Endothelial cell of umbilical vein (primary cell): ENCODE measurements around the gene GRIA3. TPM values are rescaled to one million over a fixed set of nuclear protein-coding genes. Genes with fewer than 3 reads are reported as not detected.

Source experiments
- BruUV-seq: library from RNA; stranded (reverse); fragments of 400-500 nt; replicated peaks from 2 replicates; lab custom pipeline; 2021; lab: Mats Ljungman, UMichigan
- CTCF ChIA-PET: fragments of 300-600, 350-600 bp; sonication (Branson Sonifier 250); formaldehyde crosslinking; loops from one replicate; lab custom pipeline; 2021; ENCODE audit warnings: antibody characterized with exemption, inconsistent platforms; lab: Charles Lee
- POLR2A ChIA-PET: fragments of 300-600, 350-600 bp; sonication (Branson Sonifier 250); formaldehyde crosslinking; loops from one replicate; lab custom pipeline; 2021; ENCODE audit warnings: antibody characterized with exemption, inconsistent platforms; lab: Charles Lee
- DNase-seq: peaks from one replicate; pipeline ENCODE4 v3.0.0-alpha.2; 2011; ENCODE audit warnings: low read depth, low spot score
- FAIRE-seq: peaks from 2 replicates; lab custom pipeline; 2011; peaks lifted over from hg19 to GRCh38; lab: Jason Lieb, UNC
- H2AFZ ChIP-seq: 2 replicates; pipeline ENCODE4 v1.6.0; 2012; ENCODE audit warnings: low read depth, low read length, control low read depth, inconsistent platforms
- H3K27ac ChIP-seq: 2 replicates; pipeline ENCODE4 v1.5.1; 2011; ENCODE audit warnings: low read depth, mild to moderate bottlenecking, control low read depth, low read length, moderate library complexity; ENCODE audit not compliant: insufficient read depth
- H3K27me3 ChIP-seq, 2 experiments: 2 replicates each; pipeline versions ENCODE4 v1.6.0 to v1.6.1; 2011; ENCODE audit warnings: low read length in 2 of 2, mixed read lengths in 1 of 2; ENCODE audit not compliant: control insufficient read depth in 2 of 2, insufficient read depth in 2 of 2
- H3K36me3 ChIP-seq, 2 experiments: 2 replicates in 1 of 2; 3 replicates in 1 of 2; pipeline ENCODE4 v1.5.1; 2011; ENCODE audit warnings: low read length in 2 of 2, mild to moderate bottlenecking in 1 of 2, moderate library complexity in 1 of 2; ENCODE audit not compliant: control insufficient read depth in 2 of 2, insufficient read depth in 2 of 2; ENCODE audit errors: extremely low read depth in 1 of 2
- H3K4me1 ChIP-seq: 3 replicates; pipeline ENCODE4 v1.5.1; 2011; ENCODE audit warnings: mild to moderate bottlenecking, low read length; ENCODE audit not compliant: control insufficient read depth, insufficient read depth; ENCODE audit errors: extremely low read depth
- H3K4me2 ChIP-seq: 2 replicates; pipeline ENCODE4 v1.6.1; 2011; ENCODE audit warnings: low read length, control low read depth, mixed read lengths; ENCODE audit not compliant: insufficient read depth
- H3K4me3 ChIP-seq, 3 experiments: fragments of 200-600 bp in 1 of 3; sonication (generic), shearing (Covaris generic) in 1 of 3; replicated peaks in 1 of 3; 2 replicates each; pipeline ENCODE4 v1.5.1; 2011 to 2016; ENCODE audit warnings: control low read depth in 3 of 3, low read length in 3 of 3, mild to moderate bottlenecking in 2 of 3, inconsistent platforms in 1 of 3, low read depth in 1 of 3, moderate library complexity in 1 of 3; ENCODE audit not compliant: insufficient read depth in 1 of 3
- H3K79me2 ChIP-seq: 2 replicates; pipeline ENCODE4 v1.6.0; 2012; ENCODE audit warnings: low read length, inconsistent platforms; ENCODE audit not compliant: control insufficient read depth, insufficient read depth
- H3K9ac ChIP-seq: replicated peaks from 2 replicates; pipeline ENCODE3; 2011; ENCODE audit warnings: low read length, control low read depth; ENCODE audit not compliant: insufficient read depth; ENCODE audit errors: extremely low read depth
- H3K9me1 ChIP-seq: replicated peaks from 3 replicates; pipeline ENCODE4 v1.6.0; 2011; ENCODE audit warnings: mild to moderate bottlenecking, low read length; ENCODE audit not compliant: control insufficient read depth, insufficient read depth; ENCODE audit errors: extremely low read depth
- H3K9me3 ChIP-seq: replicated peaks from 2 replicates; pipeline ENCODE4 v1.5.1; 2012; ENCODE audit warnings: low read length, inconsistent platforms; ENCODE audit not compliant: control insufficient read depth, insufficient read depth
- H4K20me1 ChIP-seq: replicated peaks from 2 replicates; pipeline ENCODE3; 2011; ENCODE audit warnings: mild to moderate bottlenecking, low read length; ENCODE audit not compliant: control insufficient read depth, insufficient read depth; ENCODE audit errors: extremely low read depth
- EZH2 ChIP-seq: IDR thresholded peaks from 2 replicates; pipeline ENCODE4 v1.6.1; 2012; ENCODE audit warnings: borderline replicate concordance, low read depth, mild to moderate bottlenecking, moderate library complexity, low read length, inconsistent platforms; ENCODE audit not compliant: severe bottlenecking
- GATA2 ChIP-seq: IDR thresholded peaks from 2 replicates; pipeline ENCODE4 v1.7.0; 2011; ENCODE audit warnings: low read depth, mild to moderate bottlenecking, moderate library complexity, mixed read lengths, low read length; ENCODE audit not compliant: insufficient read length, insufficient read depth
- JUN ChIP-seq: IDR thresholded peaks from 2 replicates; pipeline ENCODE4 v1.6.1; 2011; ENCODE audit warnings: borderline replicate concordance, low read depth; ENCODE audit not compliant: insufficient read length, insufficient read depth
- MYC ChIP-seq: IDR thresholded peaks from one replicate; pipeline ENCODE4 v1.6.1; 2011; ENCODE audit warnings: mild to moderate bottlenecking, low read depth, low read length
- POLR2A ChIP-seq: IDR thresholded peaks from 2 replicates; pipeline ENCODE4 v1.6.1; 2012; ENCODE audit warnings: low read depth, mild to moderate bottlenecking, control low read depth, low read length
- POLR2AphosphoS5 ChIP-seq: IDR thresholded peaks from 2 replicates; pipeline ENCODE4 v1.6.1; 2012; ENCODE audit warnings: low read depth, mild to moderate bottlenecking, control low read depth, low read length, moderate library complexity; ENCODE audit not compliant: insufficient read depth
- dilution Hi-C: fragments of 300-500 bp; cut with MboI; formaldehyde crosslinking; loops from one replicate; pipeline ENCODE4 v1.15.0; 2019; ENCODE audit warnings: low sequenced_read_pairs; ENCODE audit not compliant: extremely low pct_ligation_motif_present
- intact Hi-C: fragments of 100-400 bp; cut with micrococcal nuclease; formaldehyde crosslinking; loops from one replicate; pipeline ENCODE4 v1.10.0; 2022
- polyA plus RNA-seq, 4 experiments: library from polyadenylated mRNA; depleted of rRNA in 3 of 4; stranded (reverse) in 3 of 4; unstranded in 1 of 4; fragments of >200 nt; gene quantifications; 2 replicates each; pipeline versions ENCODE4 v1.2.1 to v1.2.3, GENCODE V29; 2011 to 2012; ENCODE audit warnings: missing spikeins in 1 of 4
- total RNA-seq: library from RNA; stranded (reverse); gene quantifications from 2 replicates; pipeline ENCODE4 v1.2.3, GENCODE V29; 2021
- TF ChIP-seq, protein P1 (sequence below): IDR thresholded peaks from 2 replicates; pipeline ENCODE4 v1.6.1; 2011; ENCODE audit not compliant: insufficient read depth, insufficient read length
- TF ChIP-seq, protein P2 (sequence below), 2 donors: IDR thresholded peaks; 1 replicate in 1 of 2; 2 replicates in 1 of 2; pipeline ENCODE4 v1.5.1; 2011; ENCODE audit warnings: low read length in 2 of 2, mild to moderate bottlenecking in 2 of 2, moderate library complexity in 2 of 2, control low read depth in 1 of 2, inconsistent platforms in 1 of 2, low read depth in 1 of 2; ENCODE audit not compliant: insufficient read depth in 1 of 2; ENCODE audit errors: extremely low read depth in 1 of 2

The GRIA3 gene
- total and polyA plus RNA-seq, 2 donors (not counting 3 experiments of a cell fraction or from before 2014, with no cell fraction given): not detected

DNA sequence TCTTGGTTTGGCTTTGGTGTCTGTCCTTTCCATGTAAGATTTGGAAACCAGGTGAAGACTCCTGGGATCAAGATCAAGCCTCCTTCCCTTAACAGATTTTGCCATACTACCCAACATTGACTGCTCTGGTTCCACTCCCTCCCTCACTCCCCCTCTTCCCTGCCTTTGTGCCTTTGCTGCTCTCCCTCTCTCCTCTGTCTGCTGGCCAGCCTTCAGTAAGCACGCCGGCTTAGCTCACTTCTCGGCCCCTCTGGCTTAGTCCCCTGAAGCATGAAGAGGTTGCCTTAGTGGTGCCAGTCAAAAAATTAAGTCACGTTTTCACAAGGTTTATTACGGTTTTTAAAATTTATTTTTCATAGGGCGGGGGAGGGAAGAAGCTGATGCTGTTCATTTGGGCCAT is 6.0 kb downstream of the GRIA3 start:
- H3K9me1 ChIP-seq: no peaks in the 10 kb centered on the region
- ChIA-PET CTCF (no interaction called here), POLR2A (no interaction called here)
- H3K27me3 ChIP-seq: no peaks in the 10 kb centered on the region
- no peaks in the 10 kb centered on the region for H3K79me2 ChIP-seq
- H3K9me3 ChIP-seq: no peaks in the 10 kb centered on the region
- no peak for TF ChIP-seq EZH2
- no peak for TF ChIP-seq JUN
- TF ChIP-seq GATA2: no peak
- TF ChIP-seq MYC: no peak
- TF ChIP-seq, protein P1, sequence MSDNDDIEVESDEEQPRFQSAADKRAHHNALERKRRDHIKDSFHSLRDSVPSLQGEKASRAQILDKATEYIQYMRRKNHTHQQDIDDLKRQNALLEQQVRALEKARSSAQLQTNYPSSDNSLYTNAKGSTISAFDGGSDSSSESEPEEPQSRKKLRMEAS: no peak
- no peak for TF ChIP-seq POLR2A
- TF ChIP-seq, protein P2, sequence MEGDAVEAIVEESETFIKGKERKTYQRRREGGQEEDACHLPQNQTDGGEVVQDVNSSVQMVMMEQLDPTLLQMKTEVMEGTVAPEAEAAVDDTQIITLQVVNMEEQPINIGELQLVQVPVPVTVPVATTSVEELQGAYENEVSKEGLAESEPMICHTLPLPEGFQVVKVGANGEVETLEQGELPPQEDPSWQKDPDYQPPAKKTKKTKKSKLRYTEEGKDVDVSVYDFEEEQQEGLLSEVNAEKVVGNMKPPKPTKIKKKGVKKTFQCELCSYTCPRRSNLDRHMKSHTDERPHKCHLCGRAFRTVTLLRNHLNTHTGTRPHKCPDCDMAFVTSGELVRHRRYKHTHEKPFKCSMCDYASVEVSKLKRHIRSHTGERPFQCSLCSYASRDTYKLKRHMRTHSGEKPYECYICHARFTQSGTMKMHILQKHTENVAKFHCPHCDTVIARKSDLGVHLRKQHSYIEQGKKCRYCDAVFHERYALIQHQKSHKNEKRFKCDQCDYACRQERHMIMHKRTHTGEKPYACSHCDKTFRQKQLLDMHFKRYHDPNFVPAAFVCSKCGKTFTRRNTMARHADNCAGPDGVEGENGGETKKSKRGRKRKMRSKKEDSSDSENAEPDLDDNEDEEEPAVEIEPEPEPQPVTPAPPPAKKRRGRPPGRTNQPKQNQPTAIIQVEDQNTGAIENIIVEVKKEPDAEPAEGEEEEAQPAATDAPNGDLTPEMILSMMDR (IDR thresholded peaks at IDR 0.05; ENCODE audit: extremely low read depth in 1 of 2, insufficient read depth in 1 of 2, low read depth in 1 of 2, low read length in 2 of 2): no peak
- TF ChIP-seq POLR2AphosphoS5: no peak
- H4K20me1 ChIP-seq: no peaks in the 10 kb centered on the region
- no peaks in the 10 kb centered on the region for H3K36me3 ChIP-seq
- intact Hi-C loops (no loop called here), dilution Hi-C loops (no loop called here)
- no peaks in the 10 kb centered on the region for H3K4me1 ChIP-seq
- H3K27ac ChIP-seq: no peak overlapping the region
- no TSS peak for BruUV-seq
- DNase-seq: no peak
- no peak overlapping the region for H2AFZ ChIP-seq
- H3K4me2 ChIP-seq: no peak overlapping the region
- H3K9ac ChIP-seq: no peak overlapping the region
- FAIRE-seq: no peak
- H3K4me3 ChIP-seq: no peak overlapping the region
